ENCODE measurements around the gene TUBB4B.

The TUBB4B gene

GRCh38 chr9:137213160-137214060 lies 27.7 kb upstream of the TUBB4B start:
- DNase-seq (ENCODE audit: low spot score): peak; percentile 18

GRCh38 chr9:137214620-137215019 lies 26.5 kb upstream of the TUBB4B start:
- no peak for DNase-seq (ENCODE audit: low spot score)

GRCh38 chr9:137215196-137215986 lies 25.7 kb upstream of the TUBB4B start:
- DNase-seq (ENCODE audit: low spot score): no peak

- no peak for DNase-seq (ENCODE audit: low spot score)
Observed at GRCh38 chr9:137216188-137216965, 24.7 kb upstream of the TUBB4B start.

- peak; percentile 82 for DNase-seq (ENCODE audit: low spot score)
Observed at GRCh38 chr9:137217276-137218211, 23.5 kb upstream of the TUBB4B start.

- DNase-seq (ENCODE audit: low spot score): no peak
Observed at GRCh38 chr9:137218212-137218753, 22.8 kb upstream of the TUBB4B start.

- no peak for DNase-seq (ENCODE audit: low spot score)
Observed at GRCh38 chr9:137218754-137219271, 22.3 kb upstream of the TUBB4B start.

- DNase-seq (ENCODE audit: low spot score): no peak
Observed at GRCh38 chr9:137219757-137220316, 21.2 kb upstream of the TUBB4B start.

- DNase-seq (ENCODE audit: low spot score): no peak
Observed at GRCh38 chr9:137220317-137221094, 20.6 kb upstream of the TUBB4B start.

GRCh38 chr9:137221095-137221505 lies 20.0 kb upstream of the TUBB4B start:
- no peak for DNase-seq (ENCODE audit: low spot score)

GRCh38 chr9:137221506-137222111 lies 19.5 kb upstream of the TUBB4B start:
- no peak for DNase-seq (ENCODE audit: low spot score)

- DNase-seq (ENCODE audit: low spot score): no peak
Observed at GRCh38 chr9:137222190-137223077, 18.7 kb upstream of the TUBB4B start, which contains the start of gene RNF208. Gene RNF208, minus strand, starts transcription at chr9:137222240. Its CDS starts 1,028 bp downstream, at chr9:137221212.

- peak; percentile 99 for DNase-seq (ENCODE audit: low spot score)
Observed at GRCh38 chr9:137223078-137223970, 17.8 kb upstream of the TUBB4B start.

GRCh38 chr9:137224830-137225694 lies 16.0 kb upstream of the TUBB4B start, which contains the start of gene CYSRT1:
Gene CYSRT1, plus strand, starts transcription at chr9:137225174. Its CDS starts 448 bp downstream, at chr9:137225622.
- DNase-seq (ENCODE audit: low spot score): no peak

- no peak for DNase-seq (ENCODE audit: low spot score)
Observed at GRCh38 chr9:137225699-137226331, 15.3 kb upstream of the TUBB4B start.

Measured in AG20443 (cell line).